Vagina (tissue), 2 donors: ENCODE data around the gene SRSF3. TPM values are rescaled to one million over a fixed set of nuclear protein-coding genes. Genes with fewer than 3 reads are reported as not detected.
"Not testable (repeated sequence)": the region's sequence is repeated elsewhere in the genome, so short reads cannot be mapped to it uniquely, and the experiment has no call there.

Source experiments
- DNase-seq, 2 donors: peaks; one replicate each; pipeline ENCODE4 v3.0.0-alpha.2; 2017; ENCODE audit errors: extremely low spot score in 2 of 2
- H3K27ac ChIP-seq: fragments of 200-600 bp; sonication (generic); one replicate; pipeline ENCODE4 v1.5.1; 2019
- H3K27me3 ChIP-seq: fragments of 200-600 bp; sonication (generic); one replicate; pipeline ENCODE4 v1.5.1; 2019
- H3K36me3 ChIP-seq, 2 donors: fragments of 200-600 bp; sonication (generic); one replicate each; pipeline ENCODE4 v1.5.1; 2017 to 2019
- H3K4me1 ChIP-seq: fragments of 200-600 bp; sonication (generic); one replicate; pipeline ENCODE4 v1.5.1; 2019
- H3K4me3 ChIP-seq, 2 donors: fragments of 200-600 bp; sonication (generic); 1 replicate in 1 of 2; 2 replicates in 1 of 2; pipeline ENCODE4 v1.5.1; 2016 to 2019
- H3K9me3 ChIP-seq: fragments of 200-600 bp; sonication (generic); one replicate; pipeline ENCODE4 v1.5.1; 2019
- CTCF ChIP-seq, 3 experiments: fragments of 450-650 bp in 2 of 3; fragments of 200-600 bp in 1 of 3; sonication (generic) in 1 of 3; IDR thresholded peaks; one replicate each; pipeline ENCODE4 v1.5.1; 2017 to 2019; ENCODE audit warnings: antibody characterized with exemption in 3 of 3, mild to moderate bottlenecking in 2 of 3, moderate library complexity in 2 of 3
- POLR2A ChIP-seq, 2 donors: fragments of 450-650 bp; IDR thresholded peaks; one replicate each; pipeline ENCODE4 v1.6.1; 2017; ENCODE audit warnings: antibody characterized with exemption in 2 of 2, mild to moderate bottlenecking in 2 of 2, moderate library complexity in 2 of 2
- POLR2AphosphoS5 ChIP-seq, 2 donors: sonication (generic); formaldehyde crosslinking; IDR thresholded peaks; one replicate each; pipeline ENCODE4 v1.9.0; 2017; ENCODE audit warnings: antibody characterized with exemption in 2 of 2, mild to moderate bottlenecking in 2 of 2, low read depth in 1 of 2; ENCODE audit not compliant: insufficient read depth in 1 of 2
- intact Hi-C: fragments of 100-400 bp; cut with DNase I; formaldehyde crosslinking; loops from one replicate; pipeline ENCODE4 v1.15.1; 2023
- total RNA-seq: library from RNA; depleted of rRNA; stranded (reverse); fragments of >200 nt; gene quantifications from one replicate; pipeline ENCODE4 v1.2.3, GENCODE V29; 2016

SRSF3 gene
- total RNA-seq, 1 donor from 2014 or later: 144 TPM

DNA sequence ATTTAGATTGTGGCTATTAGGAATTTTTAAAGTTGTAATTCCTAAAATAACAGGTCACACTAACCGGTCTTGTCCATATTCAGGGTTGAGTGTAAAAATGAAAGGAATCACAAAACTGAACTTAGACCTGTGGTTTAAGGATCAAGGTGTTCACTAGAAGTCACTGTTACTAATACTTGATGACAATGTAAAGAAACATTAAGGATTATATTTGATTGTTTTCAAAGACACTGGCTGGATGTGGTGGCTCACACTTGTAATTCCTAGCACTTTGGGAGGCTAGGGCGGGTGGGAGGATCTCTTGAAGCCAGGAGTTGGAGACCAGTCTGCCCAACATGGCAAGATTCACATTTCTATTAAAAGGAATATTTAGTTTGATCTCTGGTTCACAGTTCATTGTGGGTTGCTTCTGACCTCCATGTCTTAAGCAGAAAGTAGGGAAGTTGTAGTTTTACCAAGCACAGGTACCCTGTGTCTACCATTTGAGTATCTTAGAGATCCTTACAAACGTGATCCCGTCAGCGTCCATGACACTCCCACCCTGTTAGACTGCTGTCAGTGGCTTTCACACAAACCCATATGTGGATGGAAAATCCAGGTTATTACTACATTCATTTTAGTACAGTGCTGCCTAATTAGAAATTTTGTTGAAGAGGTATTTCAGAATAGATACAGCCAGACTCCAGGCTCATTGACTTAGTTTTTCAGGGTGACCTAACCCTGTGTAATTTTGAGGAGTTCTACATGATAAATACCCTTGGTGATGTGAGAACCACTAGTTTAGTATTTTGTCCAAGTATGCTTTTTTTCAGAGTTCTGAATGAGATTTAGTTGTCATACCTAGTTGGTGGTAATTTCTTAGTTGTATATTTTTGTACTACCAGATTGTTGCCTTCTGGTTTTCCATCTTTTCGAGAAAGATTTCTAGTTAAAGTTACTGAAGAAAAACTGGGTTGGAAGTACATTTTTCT is 10.2 kb downstream of the SRSF3 start:
- intact Hi-C loops: no loop called here
- H3K36me3 ChIP-seq: peaks cover 0 to 99% of the 10 kb centered on the region in 2 donors
- H3K4me1 ChIP-seq: peaks cover 100% of the 10 kb centered on the region
- H3K4me3 ChIP-seq: no peak overlapping the region
- TF ChIP-seq POLR2A (IDR thresholded peaks at IDR 0.05) (no peak), CTCF (IDR thresholded peaks at IDR 0.05) (no peak), POLR2AphosphoS5 (IDR thresholded peaks at IDR 0.05; ENCODE audit: insufficient read depth in 1 of 2, low read depth in 1 of 2) (no peak)
- DNase-seq: no peak
- no peaks in the 10 kb centered on the region for H3K9me3 ChIP-seq
- H3K27ac ChIP-seq: peak overlapping the region; percentile 20
- H3K27me3 ChIP-seq: no peaks in the 10 kb centered on the region

- Histone ChIP-seq H3K36me3 (peaks cover 0 to 94% of the 10 kb centered on the region in 2 donors), H3K27ac (peak overlapping the region; percentile 20), H3K4me3 (no peak overlapping the region), H3K4me1 (peaks cover 97% of the 10 kb centered on the region), H3K9me3 (no peaks in the 10 kb centered on the region), H3K27me3 (no peaks in the 10 kb centered on the region)
- intact Hi-C loops: no loop called here
- TF ChIP-seq CTCF (IDR thresholded peaks at IDR 0.05): no peak
- TF ChIP-seq POLR2A (IDR thresholded peaks at IDR 0.05): no peak
- no peak for DNase-seq
Observed at GRCh38 chr6:36605143-36605542, 11.0 kb downstream of the SRSF3 start.

DNA sequence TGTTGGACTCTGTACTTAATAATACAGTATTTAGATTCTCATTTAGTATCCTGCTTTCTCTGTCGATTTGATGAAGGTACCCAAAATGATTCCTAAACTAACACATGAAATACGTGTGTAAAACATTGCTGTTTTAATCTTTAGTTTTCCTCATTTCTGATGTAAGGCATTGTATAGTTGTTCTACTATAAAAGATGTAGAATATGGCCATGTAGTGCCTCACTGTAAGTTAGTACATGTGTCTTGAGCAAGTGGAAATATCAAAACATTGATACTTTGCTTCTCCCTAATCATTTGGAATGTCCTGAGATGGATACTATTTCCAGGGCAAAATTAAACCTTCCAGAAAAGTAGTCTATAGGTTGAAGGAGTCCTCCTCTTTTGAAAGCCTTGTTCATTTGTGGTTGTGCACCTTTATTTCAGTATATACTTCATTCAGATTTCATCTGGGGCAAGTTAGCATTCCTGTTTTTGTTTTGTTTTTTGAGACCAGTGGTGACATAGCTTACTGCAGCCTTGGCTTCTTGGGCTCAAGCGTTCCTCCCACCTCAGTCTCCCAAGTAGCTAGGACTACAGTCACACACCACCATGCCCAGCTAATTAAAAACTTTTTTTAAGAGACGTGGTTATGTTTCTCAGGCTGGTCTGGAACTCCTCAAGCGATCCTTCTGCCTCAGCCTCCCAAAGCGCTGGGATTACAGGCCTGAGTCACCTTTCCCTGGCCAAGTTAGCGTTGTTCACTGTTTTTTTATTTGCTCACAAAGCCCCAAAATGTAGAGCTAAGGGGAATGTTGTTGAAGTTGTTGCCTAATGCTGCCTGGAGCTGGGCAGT is 11.6 kb downstream of the SRSF3 start:
- DNase-seq: no peak
- H3K4me3 ChIP-seq: no peak overlapping the region
- no peak overlapping the region for H3K27ac ChIP-seq
- no peak for TF ChIP-seq POLR2AphosphoS5 (IDR thresholded peaks at IDR 0.05; ENCODE audit: insufficient read depth in 1 of 2, low read depth in 1 of 2)
- TF ChIP-seq POLR2A (IDR thresholded peaks at IDR 0.05): no peak
- TF ChIP-seq CTCF (IDR thresholded peaks at IDR 0.05): peak in 1 of 3 experiments; percentile 5
- no peaks in the 10 kb centered on the region for H3K9me3 ChIP-seq
- H3K27me3 ChIP-seq: no peaks in the 10 kb centered on the region
- peaks cover 90% of the 10 kb centered on the region for H3K4me1 ChIP-seq
- H3K36me3 ChIP-seq: peaks cover 0 to 88% of the 10 kb centered on the region in 2 donors
- intact Hi-C loops: no loop called here

DNA sequence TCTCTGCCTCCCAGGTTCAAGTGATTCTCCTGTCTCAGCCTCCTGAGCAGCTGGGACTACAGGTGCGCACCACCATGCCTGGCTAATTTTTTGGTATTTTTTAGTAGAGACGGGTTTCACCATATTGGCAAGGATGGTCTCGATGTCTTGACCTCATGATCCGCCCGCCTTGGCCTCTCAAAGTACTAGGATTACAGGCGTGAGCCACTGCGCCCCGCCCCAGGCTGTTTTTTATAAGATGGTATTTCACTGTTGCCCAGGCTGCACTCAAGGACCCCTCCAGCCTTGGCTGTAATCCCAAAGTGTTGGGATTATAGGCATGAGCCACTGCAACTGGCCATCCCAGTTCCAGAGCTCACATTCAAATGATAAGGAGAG is 13.1 kb downstream of the SRSF3 start:
- H3K4me3 ChIP-seq, H3K9me3 ChIP-seq, DNase-seq, H3K27me3 ChIP-seq, intact Hi-C loops: not testable (repeated sequence)
- Histone ChIP-seq H3K36me3 (peaks cover 0 to 81% of the 10 kb centered on the region in 2 donors), H3K4me1 (peaks cover 75% of the 10 kb centered on the region), H3K27ac (peak overlapping the region; percentile 27)

DNA sequence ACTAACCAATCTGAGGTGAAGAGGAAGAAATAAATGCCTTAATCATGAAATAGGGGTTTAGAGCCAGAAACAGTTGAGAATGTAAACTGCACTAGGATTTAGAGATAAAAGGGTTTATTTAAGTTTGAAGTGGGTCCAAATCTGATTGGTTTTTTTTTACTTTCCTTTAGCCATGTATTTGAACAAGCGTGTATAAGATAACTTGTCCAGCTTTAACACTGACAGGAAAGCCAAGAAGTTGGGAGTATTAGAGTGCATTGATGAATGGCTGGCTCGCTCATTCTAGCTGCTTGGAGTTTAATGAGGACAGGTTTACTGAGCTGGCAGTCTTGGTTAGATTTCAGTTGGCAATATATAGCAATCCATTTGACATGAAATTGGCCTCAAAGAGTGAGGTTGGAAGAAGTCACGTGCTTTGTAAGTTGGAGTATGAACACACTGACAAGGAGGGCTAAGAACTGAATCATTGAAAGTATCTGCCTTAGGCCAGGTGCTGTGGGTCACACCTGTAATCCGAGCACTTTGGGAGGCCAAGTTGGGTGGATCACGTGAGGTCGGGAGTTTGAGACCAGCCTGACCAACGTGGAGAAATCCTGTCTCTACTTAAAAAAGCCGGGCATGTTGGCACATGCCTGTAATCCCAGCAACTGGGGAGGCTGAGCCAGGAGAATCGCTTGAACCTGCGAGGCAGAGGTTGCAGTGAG is 13.7 kb downstream of the SRSF3 start:
- intact Hi-C loops: no loop called here
- Histone ChIP-seq H3K36me3 (peaks cover 0 to 81% of the 10 kb centered on the region in 2 donors), H3K27me3 (no peaks in the 10 kb centered on the region), H3K9me3 (no peaks in the 10 kb centered on the region), H3K27ac (peak overlapping the region; percentile 27), H3K4me1 (peaks cover 70% of the 10 kb centered on the region), H3K4me3 (no peak overlapping the region)
- DNase-seq: no peak
- TF ChIP-seq POLR2A (IDR thresholded peaks at IDR 0.05) (no peak), CTCF (IDR thresholded peaks at IDR 0.05) (no peak), POLR2AphosphoS5 (IDR thresholded peaks at IDR 0.05; ENCODE audit: insufficient read depth in 1 of 2, low read depth in 1 of 2) (no peak)
